Vein endothelial cell (primary cell): Measurements from ENCODE around the gene SMAD3. TPM values are rescaled to one million over a fixed set of nuclear protein-coding genes. Genes with fewer than 3 reads are reported as not detected.

Experiments used
- total RNA-seq: library from RNA; depleted of rRNA; stranded (reverse); fragments of >200 nt; gene quantifications from 2 replicates; pipeline ENCODE4 v1.2.3, GENCODE V29; 2012

SMAD3 gene
- 54.5 and 61.4 TPM in 2 replicates for total RNA-seq

GRCh38 chr15:67065531-67066005, at the start of gene SMAD3:
SMAD3 (plus strand) TSS chr15:67065602; CDS start chr15:67066155, 553 bp downstream.

Other genes starting within 250 kb of the SMAD3 start
- 36.9 and 48.7 TPM in 2 replicates for gene AAGAB, start 189.1 kb downstream of the SMAD3 start, total RNA-seq
- gene IQCH, start 189.2 kb downstream of the SMAD3 start, total RNA-seq: 1.6 TPM in 2 replicates